Activated CD4-positive, alpha-beta T cell treated with anti-CD3 and anti-CD28 coated beads, Interleukin-2, Interleukin-4, amounts not matched to agents 100 ng/mL and 50 ng/mL, durations not matched to agents 16 hours and 8 hours (primary cell): ENCODE data around the gene GPRC5C.

Experiments
- DNase-seq: peaks from one replicate; pipeline ENCODE4 v3.0.0-alpha.2; 2020; ENCODE audit warnings: low spot score

Gene GPRC5C

DNA sequence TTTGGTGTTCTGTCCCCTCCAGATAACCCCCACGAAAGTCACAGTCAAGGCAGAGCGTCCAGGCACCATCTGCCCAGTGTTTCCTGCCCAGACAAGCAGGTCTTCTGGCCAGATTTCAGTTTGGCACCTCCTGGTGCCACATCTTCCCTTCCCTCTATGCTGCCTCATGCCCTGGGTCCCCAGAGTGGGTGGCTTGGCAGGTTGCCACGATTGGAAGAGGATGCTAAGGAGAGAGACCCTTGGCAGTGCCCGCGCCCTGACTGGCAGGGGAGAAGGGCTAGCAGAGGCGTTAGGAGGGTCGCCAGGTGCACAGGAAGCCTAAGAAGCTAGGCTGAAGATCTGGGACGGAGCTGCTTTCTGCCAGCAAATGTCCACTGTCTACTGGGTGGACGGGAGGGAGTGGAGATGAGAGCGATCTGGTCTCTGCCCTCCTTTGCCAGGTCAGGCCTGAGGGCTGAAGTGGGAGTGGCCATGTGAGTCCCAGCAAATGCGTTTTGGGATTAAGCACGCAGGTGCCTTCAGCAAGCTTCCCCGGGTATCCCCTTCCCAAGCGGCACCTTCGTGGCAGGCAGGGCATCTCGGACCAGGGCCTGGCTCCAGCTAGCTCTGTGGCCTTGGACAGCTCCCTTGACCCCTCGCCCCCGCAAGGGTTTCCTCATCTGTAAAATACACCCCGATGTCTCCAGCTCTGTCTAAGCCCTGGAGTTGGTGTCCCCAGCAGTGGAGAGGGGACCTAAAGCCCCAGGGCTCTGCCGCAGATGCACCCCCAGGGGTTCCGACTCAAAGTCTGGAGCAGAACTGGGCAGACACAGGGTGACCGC is 21.2 kb downstream of the GPRC5C start:
- no peak for DNase-seq

- DNase-seq = peak; percentile 70
Measured at GRCh38 chr17:74453665-74454196, 21.8 kb downstream of the GPRC5C start.

DNA sequence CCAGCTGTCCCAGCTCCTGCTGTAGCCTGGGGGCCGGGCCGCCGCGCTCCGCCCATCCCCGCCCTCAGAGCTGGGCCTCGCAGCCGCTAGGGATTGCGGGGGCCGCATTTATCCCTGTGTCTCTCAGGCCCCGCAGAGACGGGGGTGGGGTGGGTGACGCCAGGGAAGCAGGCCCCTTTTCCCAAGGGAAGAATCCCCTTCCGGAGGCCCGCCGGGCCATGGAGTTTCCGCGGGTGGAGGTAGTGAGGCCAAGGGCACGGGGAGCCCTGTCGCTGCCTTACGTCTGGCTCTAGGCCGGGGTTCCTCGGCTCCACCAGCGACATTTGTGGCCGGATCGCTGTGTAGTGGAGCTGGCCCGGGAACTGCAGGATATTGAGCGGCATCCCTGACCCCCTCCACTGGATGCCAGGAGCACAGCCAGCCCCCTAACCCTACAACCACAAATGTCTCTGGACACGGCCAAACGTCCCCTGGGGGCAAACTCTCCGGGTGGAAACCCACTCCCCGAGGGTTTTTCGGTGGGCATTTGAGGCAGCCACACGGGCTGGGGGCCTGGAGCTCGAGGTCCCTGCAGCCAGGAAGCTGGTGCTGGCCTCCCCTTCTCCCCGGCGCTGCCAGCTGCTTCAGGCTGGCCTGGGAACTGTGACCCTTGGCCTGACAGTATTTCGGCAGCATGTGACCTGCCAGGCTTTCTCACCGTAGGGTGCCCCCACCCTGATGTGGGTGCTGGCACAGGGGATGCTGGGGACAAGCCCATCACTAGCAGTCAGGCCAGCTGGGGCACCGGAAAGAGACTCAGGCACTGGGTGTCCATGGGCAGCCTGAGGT is 22.5 kb downstream of the GPRC5C start:
- no peak for DNase-seq

DNA sequence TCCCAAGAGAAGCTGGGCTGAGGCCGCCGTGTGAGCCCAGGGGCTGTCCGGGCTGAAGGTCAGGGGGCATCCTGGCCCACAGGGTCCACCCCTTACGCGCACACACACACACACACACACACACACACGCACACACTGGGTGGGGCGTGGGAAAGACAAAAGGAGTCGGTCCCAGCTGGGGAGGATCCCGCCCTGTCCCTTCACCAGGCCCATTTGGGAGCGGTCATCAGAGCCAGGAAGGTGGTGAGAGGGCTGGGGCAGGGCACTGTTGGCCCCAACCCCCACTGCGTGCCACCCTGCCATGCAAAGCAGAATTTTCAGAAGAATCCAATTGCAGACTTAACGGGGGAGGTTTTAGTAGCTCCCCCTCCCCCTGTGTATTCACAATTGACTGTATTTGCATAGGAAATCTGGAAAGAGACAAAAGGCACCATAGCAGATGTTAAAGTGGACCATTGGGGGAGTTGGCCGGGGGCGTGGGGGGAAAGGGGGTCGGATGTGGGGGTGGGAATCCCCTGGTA is 23.2 kb downstream of the GPRC5C start:
- no peak for DNase-seq

GRCh38 chr17:74455821-74456220 is 23.9 kb downstream of the GPRC5C start:
- DNase-seq = no peak

GRCh38 chr17:74457146-74457819 is 25.4 kb downstream of the GPRC5C start:
- peak; percentile 65 for DNase-seq

DNA sequence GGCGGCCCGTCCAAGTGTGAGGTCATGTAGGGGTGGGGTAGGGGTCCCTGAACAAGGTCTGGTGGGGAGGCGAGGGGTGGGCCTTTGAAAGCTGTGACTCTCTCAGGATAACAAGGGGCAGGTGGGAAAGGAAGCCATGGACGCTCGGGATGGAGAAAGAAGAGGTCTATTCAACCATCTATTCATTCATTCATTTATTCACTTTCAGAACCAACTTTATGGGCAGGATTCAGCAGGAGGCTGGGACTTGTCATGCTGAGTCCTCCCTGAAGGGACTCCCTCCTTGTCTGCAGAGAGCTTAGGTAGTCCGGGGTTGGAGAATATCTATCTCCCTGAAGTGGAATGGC is 25.9 kb downstream of the GPRC5C start:
- DNase-seq = no peak

- no peak for DNase-seq
Measured at GRCh38 chr17:74458835-74459234, 26.9 kb downstream of the GPRC5C start.

DNA sequence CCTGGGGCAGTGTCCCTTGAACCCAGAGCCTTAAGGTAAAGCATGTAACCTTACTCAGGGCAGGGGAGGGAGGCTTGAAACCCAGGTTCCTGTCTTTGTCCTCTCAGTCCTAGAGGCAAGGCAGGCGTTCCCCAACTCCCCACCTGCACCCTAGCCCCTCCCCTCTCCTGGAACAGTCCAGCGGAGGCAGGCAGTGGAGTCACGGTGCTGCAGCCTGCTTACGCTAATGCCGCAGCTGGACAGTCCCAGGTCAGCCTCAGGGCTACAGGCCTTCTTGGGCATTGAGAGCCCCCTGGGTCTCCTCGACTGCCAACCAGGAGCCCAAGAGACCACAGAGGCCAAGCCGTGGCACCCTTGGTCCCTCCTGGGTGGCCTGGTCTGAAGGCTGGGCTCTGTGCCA is 27.7 kb downstream of the GPRC5C start:
- DNase-seq = no peak

DNA sequence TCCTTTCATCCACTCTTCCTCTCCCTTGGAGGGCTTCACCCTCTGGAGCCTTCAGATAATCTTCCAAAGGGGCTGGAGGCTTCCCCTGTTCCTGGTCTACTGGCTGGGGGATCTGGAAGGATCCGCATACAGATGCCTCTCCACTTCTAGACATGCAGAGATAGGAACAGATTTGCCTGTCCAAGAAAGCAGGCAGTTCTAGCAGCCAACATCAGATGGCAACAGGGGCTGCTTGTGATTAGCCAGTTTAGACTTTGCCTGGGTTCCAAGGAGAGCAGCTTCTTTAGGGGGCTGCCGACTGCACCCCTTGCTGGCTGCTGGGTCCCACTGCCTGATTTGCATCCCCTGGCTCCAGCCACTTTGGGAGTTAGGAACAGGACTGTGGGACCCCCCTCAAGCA is 28.4 kb downstream of the GPRC5C start:
- DNase-seq = no peak

DNA sequence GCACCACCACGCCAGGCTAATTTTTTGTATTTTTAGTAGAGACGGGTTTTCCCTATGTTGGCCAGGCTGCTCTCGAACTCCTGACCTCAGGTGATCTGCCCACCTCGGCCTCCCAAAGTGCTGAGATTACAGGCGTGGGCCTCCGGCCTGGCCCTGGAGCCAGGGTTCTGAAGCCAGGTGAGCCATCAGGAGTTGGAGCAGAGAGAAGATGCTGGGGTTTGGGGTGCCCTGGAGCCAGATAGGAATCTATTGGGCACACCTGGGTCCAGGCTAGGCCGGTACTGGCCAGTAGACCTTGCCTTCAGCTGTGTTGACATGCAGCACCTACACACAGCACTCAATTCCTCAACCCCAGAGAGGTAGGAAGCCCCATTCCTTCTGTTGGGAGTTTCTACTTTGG is 29.1 kb downstream of the GPRC5C start:
- DNase-seq = no peak

- no peak for DNase-seq
Measured at GRCh38 chr17:74461611-74462010, 29.7 kb downstream of the GPRC5C start.

GRCh38 chr17:74464730-74465377 is 33.0 kb downstream of the GPRC5C start:
- no peak for DNase-seq

DNA sequence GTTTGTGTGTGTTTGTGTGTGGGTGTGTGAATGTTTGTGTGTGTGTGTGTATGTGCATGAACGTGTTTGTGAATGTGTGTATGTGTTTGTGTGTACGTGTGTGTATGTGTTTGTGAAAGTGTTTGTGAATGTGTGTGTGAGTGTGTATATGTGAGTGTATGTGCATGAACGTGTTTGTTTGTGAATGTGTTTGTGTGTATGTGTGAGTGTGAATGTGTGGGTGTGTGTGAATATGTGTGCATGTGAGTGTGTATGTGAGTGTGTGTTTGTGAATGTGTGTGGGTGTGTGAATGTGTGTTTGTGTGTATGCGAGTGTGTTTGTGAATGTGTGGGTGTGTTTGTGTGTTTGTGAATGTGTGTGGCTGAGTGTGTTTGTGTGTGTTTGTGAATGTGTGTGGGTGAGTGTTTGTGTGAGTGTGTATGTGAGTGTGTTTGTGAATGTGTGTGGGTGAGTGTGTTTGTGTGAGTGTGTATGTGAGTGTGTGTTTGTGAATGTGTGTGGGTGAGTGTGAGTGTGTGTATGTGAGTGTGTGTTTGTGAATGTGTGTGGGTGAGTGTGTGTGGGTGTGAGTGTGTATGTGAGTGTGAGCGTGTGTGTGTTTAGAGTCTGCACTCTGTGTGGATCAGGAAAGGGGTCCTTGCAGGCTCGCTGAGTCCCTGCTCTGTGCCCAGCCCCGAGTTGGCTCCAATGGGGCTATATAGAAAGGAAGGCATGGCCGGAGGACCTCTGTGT is 33.7 kb downstream of the GPRC5C start:
- no peak for DNase-seq

GRCh38 chr17:74466111-74466827 is 34.4 kb downstream of the GPRC5C start, which contains the start of gene CD300A:
Gene CD300A, plus strand, starts transcription at chr17:74466634. Its CDS starts 70 bp downstream, at chr17:74466704.
- DNase-seq = no peak

GRCh38 chr17:74466828-74467184 is 34.9 kb downstream of the GPRC5C start:
- no peak for DNase-seq

- DNase-seq = peak; percentile 56
Measured at GRCh38 chr17:74467221-74467951, 35.5 kb downstream of the GPRC5C start.

DNA sequence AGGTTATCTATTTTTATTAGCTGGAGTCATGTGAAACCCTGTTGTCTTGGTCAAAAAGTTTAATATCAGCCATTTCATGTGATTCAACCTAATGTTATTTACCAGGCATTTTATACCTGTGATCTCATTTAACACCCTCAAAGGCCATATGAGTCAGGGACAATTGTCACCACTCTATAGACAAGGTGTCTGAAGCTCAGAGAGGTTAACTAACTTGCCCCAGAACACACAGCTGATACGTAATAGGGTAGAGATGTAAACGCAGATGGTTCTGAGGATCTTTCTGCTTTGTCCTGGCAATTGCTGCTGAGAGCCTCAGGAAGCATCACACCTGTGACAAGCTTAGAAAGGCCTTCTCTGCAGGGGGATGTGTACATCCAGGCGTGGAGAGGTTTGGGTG is 39.5 kb downstream of the GPRC5C start:
- DNase-seq = no peak

DNA sequence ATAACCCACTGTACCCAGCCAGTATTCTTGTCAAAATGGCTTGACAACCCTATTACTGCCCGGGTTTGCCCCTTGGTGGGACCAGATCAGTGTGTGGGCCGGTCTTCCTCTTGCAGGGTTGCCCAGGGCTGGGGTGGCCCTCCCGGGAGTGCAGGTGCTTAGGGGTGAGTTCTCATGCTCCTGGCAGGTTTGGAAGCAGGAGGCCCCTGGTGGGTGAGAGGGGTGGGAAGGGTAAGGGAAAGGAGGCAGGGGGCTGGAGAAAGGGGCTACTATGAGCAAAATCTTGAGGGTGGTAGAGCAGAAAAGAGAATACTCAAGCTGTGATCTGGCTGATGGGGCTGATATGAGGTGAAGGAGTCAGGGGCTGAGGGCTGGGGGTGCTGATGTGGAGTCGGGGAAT is 41.0 kb downstream of the GPRC5C start:
- DNase-seq = no peak

GRCh38 chr17:74473294-74473693 is 41.4 kb downstream of the GPRC5C start:
- no peak for DNase-seq
